Progenitor cell of endocrine pancreas (in vitro differentiated cells): Measurements from ENCODE around the gene FHOD3. TPM values are rescaled to one million over a fixed set of nuclear protein-coding genes. Genes with fewer than 3 reads are reported as not detected.

Experiments
- DNase-seq: peaks from one replicate; pipeline ENCODE4 v3.0.0; 2021; ENCODE audit warnings: low spot score; ENCODE audit not compliant: unreplicated experiment
- H3K27ac Mint-ChIP-seq: 2 replicates; pipeline ENCODE4 v1.8.0; 2021; ENCODE audit warnings: mild to moderate bottlenecking, moderate library complexity, mixed read lengths
- H3K27me3 Mint-ChIP-seq: 2 replicates; pipeline ENCODE4 v1.8.0; 2021; ENCODE audit warnings: mixed read lengths
- H3K36me3 Mint-ChIP-seq: 2 replicates; pipeline ENCODE4 v1.8.0; 2022; ENCODE audit warnings: mixed read lengths; ENCODE audit not compliant: insufficient read depth
- H3K4me1 Mint-ChIP-seq: 2 replicates; pipeline ENCODE4 v1.8.0; 2021; ENCODE audit warnings: low read depth, mixed read lengths
- H3K4me3 Mint-ChIP-seq: 2 replicates; pipeline ENCODE4 v1.8.0; 2021; ENCODE audit warnings: low read depth, mild to moderate bottlenecking, moderate library complexity, mixed read lengths
- H3K9me3 Mint-ChIP-seq: 2 replicates; pipeline ENCODE4 v1.8.0; 2021; ENCODE audit warnings: low read depth, mixed read lengths
- CTCF ChIP-seq: fragments of 200-600 bp; sonication (generic); IDR thresholded peaks from one replicate; pipeline ENCODE4 v1.5.0; 2021; ENCODE audit warnings: antibody characterized with exemption, mild to moderate bottlenecking; ENCODE audit not compliant: unreplicated experiment
- total RNA-seq: library from RNA; stranded (reverse); gene quantifications from 2 replicates; pipeline ENCODE4 v1.2.1, GENCODE V29; 2021

FHOD3 gene
- total RNA-seq, 1 donor from 2014 or later, result 1.6 TPM

DNA sequence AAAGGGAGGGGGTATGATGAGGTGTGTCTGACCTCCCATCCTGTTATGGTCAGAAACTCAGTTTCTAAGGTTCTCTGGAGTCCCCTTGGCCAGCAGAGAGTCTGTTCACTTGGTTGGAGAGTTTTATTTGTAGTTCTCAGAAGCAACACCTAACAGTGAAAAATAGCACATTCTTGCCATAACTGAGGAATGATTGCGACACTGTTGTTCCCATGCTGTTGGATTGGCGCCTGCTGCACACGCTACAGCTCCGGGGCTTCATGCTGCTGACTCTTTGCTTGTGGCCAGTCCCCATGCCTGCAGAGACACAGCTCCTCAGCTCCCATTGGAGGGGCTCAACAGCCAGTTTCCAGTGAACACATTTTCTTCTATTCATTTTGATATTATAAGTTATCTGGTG lies 489.2 kb downstream of the FHOD3 start:
- Mint-ChIP-seq H3K27me3 (no peaks in the 10 kb centered on the region), H3K9me3 (peaks cover 4% of the 10 kb centered on the region), H3K27ac (no peak overlapping the region), H3K4me3 (no peak overlapping the region), H3K4me1 (no peaks in the 10 kb centered on the region), H3K36me3 (peaks cover 22% of the 10 kb centered on the region)
- no peak for TF ChIP-seq CTCF
- no peak for DNase-seq

GRCh38 chr18:36792634-36793283 lies 495.2 kb downstream of the FHOD3 start:
- Mint-ChIP-seq H3K27ac (no peak overlapping the region), H3K9me3 (peaks cover 4% of the 10 kb centered on the region), H3K36me3 (peaks cover 35% of the 10 kb centered on the region), H3K4me3 (no peak overlapping the region), H3K4me1 (peaks cover 3% of the 10 kb centered on the region), H3K27me3 (no peaks in the 10 kb centered on the region)
- no peak for TF ChIP-seq CTCF
- no peak for DNase-seq

DNA sequence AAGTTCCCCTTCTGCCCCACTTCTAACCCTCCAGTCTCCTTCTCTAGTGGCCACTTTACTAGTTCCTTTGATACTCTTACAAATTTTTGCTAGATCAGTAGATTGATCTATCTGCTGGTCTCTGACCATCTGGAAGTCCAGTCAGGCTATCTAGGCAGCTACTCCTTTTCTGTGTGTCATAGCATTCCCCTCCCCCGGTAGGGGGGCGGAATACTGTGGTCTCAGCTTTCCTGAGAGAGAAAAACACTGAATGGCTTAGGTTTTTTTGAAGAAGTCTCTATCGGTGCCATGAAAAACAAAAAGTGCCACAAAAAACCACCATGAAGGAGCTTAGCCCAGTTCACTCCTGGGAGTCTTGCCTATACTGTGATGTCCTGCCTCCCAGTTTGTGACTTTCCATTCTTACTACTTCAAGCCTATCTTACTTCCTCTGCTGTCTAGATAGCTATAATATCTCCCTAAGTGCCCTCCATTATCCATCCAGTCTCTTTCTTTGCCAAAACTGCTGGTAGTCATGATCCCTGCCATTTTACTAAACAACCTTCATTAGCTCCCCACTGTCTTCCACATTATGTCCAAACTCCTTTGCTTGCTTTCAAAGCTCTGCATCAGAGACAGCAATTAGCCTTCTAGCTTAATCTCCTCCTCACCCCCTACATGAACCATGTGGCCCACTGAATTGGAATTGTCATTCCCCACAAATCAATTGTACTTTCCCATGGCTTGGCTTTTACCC lies 501.4 kb downstream of the FHOD3 start:
- Mint-ChIP-seq H3K36me3 (peaks cover 46% of the 10 kb centered on the region), H3K9me3 (no peaks in the 10 kb centered on the region), H3K27ac (no peak overlapping the region), H3K4me3 (no peak overlapping the region), H3K27me3 (no peaks in the 10 kb centered on the region), H3K4me1 (peaks cover 3% of the 10 kb centered on the region)
- DNase-seq, result no peak
- TF ChIP-seq CTCF, result no peak

GRCh38 chr18:36805105-36805504 lies 507.6 kb downstream of the FHOD3 start:
- no peak overlapping the region for H3K27ac Mint-ChIP-seq
- no peaks in the 10 kb centered on the region for H3K27me3 Mint-ChIP-seq
- TF ChIP-seq CTCF, result no peak
- no peak for DNase-seq
- no peaks in the 10 kb centered on the region for H3K9me3 Mint-ChIP-seq
- H3K4me1 Mint-ChIP-seq, result no peaks in the 10 kb centered on the region
- H3K36me3 Mint-ChIP-seq, result peaks cover 43% of the 10 kb centered on the region
- H3K4me3 Mint-ChIP-seq, result no peak overlapping the region

GRCh38 chr18:36808681-36809080 lies 511.2 kb downstream of the FHOD3 start:
- no peak for DNase-seq
- Mint-ChIP-seq H3K27ac (no peak overlapping the region), H3K4me1 (peaks cover 5% of the 10 kb centered on the region), H3K36me3 (peaks cover 21% of the 10 kb centered on the region), H3K27me3 (no peaks in the 10 kb centered on the region), H3K4me3 (no peak overlapping the region), H3K9me3 (no peaks in the 10 kb centered on the region)
- TF ChIP-seq CTCF, result no peak
